Measurements from ENCODE around the gene CD99.

- TF ChIP-seq CTCF (optimal IDR thresholded peaks at IDR 0.05 in 1 of 3, IDR thresholded peaks at IDR 0.05 in 1 of 3, conservative IDR thresholded peaks at IDR 0.05 in 1 of 3; ENCODE audit: extremely low read depth in 1 of 3, insufficient read depth in 2 of 3, low read length in 3 of 3) (no peak), EZH2 (IDR thresholded peaks at IDR 0.05; ENCODE audit: low read length) (no peak)
Measured at GRCh38 chrX:2650037-2650436, 41.1 kb upstream of the CD99 start.
